Embryonic facial prominence (tissue), 1 donor: ENCODE measurements around the gene IRF4.

ENCODE experiments used
- DNase-seq: peaks from one replicate; pipeline ENCODE4 v3.0.0-alpha.2; 2016; ENCODE audit errors: extremely low spot score

IRF4 gene

DNA sequence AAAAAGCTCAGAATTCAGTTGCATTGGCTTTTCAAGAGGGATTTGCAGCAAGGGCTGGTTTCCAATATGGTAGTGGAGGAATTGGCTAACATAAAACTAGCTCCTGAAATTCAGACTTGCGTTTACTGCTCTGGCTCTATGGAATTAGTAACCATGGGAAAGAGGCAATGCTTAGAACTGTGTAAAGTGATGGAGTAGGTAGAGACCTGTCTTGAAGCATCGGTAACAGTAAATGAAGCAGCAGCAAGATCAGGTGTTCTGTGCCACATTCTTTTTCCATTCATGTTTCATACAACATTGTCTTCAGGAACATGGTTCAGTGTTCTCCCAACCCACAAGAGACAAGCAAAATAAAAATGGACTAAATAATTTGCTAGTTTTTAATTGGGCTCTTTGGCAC is 6.5 kb downstream of the IRF4 start:
- no peak for DNase-seq

DNA sequence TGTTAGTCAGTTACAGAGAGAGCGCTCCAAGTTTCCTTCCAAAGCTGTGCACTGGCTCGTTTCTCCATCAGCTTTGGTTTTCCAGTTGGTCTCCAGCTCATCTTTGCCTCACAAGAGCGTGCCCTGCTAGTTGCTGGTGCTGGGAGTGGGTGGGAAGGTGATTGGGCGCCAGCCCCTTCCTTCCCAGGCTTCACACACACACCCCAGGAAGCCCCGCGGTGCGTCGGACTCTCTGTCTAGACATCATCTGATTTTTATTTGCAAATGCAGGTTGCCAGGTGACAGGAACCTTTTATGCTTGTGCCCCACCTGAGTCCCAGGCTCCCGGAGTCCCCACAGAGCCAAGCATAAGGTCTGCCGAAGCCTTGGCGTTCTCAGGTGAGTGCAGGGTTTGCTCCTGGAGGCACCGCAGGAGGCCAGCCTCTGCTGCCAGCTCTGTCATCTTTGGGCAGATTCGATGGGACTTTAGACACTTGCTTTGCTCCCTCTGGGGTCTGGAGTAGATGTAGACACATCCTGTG is 7.1 kb downstream of the IRF4 start:
- no peak for DNase-seq

DNA sequence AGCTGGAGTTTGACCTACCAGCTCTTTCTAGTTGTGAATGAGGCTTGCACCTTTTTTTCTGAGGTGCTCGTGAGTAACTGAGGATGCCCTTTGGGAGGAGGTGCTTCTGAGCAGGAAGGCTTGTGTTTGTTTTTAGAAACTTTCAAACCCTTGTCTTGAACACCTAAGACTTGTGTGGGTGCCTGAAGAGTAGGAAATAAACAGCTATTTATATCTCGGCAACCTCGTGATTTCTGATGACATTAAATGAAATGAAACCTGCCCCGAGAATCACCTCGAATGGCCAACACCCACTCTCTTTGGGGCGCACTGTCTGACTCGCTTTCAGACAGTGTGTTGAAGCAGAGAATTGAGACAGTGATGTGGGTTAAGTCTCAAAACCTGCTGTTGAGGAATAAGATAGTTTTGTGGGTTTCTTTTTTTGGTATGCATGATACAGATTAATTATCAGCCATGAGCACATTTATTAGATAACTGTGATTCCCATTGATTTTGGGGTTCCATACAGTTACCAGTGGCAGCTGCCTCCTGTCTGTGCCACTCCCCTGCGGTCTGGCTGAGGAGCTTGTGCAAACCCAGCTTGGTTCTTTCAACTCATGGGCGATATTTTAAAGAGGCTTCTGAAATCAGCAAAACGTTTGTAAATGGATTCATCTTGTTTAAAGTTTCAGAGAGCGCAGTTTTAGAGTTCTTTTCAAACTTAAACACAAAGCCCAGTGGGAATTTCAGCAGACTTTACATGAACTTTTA is 8.4 kb downstream of the IRF4 start:
- DNase-seq = no peak

DNA sequence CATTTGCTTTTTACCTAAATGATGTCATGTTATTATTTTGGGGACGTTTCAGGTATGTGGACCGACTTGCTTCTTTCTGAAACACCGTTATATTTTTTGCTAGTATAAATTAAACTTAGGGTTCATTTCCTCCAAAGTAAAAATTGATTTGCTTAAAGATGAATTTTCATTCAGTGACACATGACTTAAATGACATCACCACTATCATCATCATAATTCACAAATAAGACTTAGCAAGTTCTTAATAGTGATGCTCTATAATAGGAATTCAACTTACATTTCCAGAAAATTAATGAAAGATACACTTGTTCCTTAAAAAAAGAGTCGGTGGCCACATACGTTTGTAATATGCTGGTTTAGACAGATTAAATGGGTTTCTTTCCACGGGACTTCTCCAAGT is 9.3 kb downstream of the IRF4 start:
- no peak for DNase-seq

DNA sequence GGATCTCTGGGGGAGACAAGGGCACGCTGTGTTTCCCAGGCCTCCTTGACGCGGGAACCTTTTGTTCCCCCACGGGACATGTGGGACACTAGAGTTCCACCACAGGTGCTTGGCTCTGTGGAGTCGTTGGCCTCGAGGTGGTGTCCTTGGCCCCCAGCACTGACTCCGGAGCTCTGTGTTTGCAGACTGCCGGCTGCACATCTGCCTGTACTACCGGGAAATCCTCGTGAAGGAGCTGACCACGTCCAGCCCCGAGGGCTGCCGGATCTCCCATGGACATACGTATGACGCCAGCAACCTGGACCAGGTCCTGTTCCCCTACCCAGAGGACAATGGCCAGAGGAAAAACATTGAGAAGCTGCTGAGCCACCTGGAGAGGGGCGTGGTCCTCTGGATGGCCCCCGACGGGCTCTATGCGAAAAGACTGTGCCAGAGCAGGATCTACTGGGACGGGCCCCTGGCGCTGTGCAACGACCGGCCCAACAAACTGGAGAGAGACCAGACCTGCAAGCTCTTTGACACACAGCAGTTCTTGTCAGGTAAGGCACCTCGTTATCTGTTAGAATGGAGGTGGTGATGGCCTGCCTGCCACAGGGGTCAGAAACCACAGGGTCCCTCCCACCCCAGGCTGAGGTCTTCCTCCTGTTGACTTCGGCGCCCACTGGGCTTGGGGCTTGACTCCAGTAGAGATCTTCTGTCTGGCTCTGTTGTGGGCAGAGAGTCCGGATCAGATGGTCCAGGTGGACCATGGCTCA is 9.9 kb downstream of the IRF4 start:
- DNase-seq = no peak

DNA sequence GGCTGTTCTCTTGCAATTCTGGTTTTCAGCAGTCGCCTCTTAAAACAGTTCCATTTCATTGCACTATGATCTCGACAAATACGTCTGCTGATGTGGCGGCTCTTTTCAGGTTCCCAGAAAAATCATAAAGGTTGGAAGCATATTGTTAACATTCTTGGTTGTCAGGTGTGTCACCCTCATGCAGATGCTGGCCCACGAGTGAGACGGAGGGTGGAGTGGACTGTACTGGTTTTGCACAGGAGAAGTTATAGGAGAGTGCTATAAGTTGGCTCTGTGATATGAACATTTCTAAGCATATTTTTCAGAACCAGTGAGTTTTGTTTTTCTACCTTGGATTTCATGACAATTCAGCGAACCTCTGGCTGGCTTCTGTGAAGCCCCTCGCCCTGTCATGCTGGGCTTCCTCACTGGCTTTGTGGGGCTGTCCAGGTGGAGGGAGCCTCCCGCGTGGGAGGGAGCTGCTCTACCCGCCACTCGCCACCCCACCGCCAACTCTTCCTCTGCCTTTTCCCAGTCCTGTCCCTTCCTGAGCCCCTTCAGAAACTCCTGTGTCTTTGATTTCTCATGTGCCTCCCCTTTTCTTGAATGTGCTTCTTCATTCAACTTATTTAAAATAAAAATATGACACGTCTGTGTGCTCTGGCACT is 10.6 kb downstream of the IRF4 start:
- no peak for DNase-seq

DNA sequence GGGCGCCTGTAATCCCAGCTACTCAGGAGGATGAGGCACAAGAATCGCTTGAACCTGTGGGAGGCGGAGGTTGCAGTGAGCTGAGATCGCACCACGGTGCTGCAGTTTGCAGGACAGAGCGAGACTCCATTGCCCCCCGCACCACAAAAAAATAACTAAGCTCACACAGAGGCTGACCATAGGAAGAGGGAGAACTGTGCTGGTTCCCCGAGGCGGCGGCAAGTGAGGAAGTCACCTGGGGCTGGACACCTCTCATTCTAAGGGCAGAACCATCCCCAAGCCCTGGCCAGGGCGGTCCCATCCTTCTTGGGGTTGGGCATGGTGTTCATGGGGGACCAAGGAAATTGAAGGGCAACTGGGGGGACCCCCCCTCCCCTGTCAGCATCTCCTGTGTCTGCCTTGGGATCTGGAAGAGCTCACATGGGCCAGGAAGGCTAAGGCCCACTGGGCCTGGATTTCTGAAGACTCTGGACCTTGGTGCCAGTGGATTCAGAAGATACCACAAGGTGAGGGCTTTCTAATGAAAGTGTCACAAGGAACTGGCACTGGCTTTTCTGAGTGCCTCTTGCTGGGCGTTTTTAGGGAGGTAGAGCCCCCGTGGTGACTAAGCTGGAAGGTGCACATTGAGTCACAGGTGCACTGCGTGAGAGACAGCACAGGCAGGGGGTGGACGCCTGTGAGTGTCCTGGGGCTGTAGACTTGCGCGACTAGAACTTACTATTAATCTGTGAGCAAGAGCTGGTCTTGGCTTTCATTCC is 11.5 kb downstream of the IRF4 start:
- DNase-seq = no peak

DNA sequence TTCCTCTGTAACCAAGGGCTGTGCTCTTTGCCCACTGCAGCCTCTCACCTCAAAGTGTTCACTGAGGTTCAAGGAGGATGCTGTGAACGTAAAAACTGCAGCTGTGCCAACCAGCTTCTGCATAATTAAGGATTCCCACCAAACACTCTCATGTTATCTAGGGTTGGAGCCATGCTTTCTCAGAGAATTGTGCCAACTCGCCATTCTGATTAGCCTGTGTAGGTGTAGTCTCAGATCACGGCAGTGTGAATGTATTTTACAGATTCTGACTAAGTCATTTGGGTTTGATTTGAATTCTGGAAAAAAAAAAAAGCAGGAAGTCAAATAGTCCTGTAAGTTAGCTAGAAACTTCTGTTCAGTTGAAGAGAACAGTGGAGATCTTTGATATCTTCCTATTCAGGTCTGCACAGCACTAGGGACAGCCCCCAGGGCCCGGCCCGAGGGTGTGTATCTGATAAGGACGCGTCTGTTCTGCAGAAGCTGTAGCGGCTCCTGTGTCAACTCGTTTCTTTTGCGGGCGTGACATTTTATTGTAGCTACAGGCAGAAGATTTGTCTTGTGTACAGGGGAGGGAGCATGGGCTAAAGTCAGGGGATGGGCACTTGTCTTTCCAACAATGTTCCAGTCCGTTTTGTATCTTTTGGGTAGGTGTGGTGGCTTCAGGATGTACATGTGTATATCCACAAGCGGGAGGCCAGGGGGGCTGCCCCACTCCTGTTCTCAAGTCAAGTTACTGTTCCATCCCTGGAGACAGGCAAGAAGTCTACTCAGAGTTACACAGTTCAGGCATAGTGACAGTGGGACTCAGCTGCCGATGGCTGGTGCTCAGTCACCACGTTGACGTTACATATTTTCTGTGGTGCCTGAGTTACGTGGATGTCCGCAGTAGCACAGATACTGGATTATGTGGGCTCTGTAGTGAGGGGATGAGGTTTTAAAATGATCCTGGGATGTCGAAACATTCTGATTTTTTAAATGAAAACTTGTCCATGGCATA is 12.4 kb downstream of the IRF4 start:
- DNase-seq = no peak

DNA sequence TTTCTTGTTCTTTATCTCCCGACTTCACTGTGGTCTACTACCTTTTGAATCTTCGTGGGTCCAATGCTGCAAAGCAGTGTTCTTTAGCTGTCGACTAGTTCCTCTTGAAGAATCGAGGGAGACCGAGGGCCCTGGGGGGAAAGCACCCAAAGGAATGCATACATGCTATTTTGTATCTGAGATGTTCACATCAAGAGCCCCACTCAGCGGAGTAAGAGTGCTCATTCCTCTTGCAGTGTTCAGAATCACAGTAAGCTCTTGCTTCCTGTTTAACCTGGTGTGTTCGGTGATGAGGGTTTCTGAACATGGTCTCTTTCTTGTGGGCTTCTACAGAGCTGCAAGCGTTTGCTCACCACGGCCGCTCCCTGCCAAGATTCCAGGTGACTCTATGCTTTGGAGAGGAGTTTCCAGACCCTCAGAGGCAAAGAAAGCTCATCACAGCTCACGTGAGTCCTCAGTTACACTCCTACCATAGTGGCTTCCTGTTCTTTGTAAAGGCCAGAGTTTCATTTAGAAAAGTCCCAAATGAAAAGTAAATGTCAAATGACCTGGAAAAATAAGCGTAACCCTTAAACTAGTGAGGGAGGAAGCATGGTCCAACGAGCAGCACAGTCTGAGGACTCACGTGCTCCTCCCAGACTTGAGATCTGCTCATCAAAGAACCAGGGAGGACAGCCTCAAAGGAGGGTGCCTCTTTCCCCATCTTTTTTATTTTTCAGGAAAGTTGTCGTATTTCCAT is 13.3 kb downstream of the IRF4 start:
- DNase-seq = no peak

DNA sequence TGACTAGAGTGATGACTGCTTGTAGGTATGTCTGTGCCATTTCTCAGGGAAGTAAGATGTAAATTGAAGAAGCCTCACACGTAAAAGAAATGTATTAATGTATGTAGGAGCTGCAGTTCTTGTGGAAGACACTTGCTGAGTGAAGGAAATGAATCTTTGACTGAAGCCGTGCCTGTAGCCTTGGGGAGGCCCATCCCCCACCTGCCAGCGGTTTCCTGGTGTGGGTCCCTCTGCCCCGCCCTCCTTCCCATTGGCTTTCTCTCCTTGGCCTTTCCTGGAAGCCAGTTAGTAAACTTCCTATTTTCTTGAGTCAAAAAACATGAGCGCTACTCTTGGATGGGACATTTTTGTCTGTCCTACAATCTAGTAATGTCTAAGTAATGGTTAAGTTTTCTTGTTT is 16.6 kb downstream of the IRF4 start:
- DNase-seq = no peak

DNA sequence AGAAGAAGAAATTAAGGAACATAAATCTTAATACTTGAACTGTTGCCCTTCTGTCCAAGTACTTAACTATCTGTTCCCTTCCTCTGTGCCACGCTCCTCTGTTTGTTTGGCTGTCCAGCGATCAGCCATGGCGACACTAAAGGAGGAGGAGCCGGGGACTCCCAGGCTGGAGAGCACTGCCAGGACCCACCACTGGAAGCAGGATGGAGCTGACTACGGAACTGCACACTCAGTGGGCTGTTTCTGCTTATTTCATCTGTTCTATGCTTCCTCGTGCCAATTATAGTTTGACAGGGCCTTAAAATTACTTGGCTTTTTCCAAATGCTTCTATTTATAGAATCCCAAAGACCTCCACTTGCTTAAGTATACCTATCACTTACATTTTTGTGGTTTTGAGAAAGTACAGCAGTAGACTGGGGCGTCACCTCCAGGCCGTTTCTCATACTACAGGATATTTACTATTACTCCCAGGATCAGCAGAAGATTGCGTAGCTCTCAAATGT is 17.1 kb downstream of the IRF4 start:
- DNase-seq = peak; percentile 54

DNA sequence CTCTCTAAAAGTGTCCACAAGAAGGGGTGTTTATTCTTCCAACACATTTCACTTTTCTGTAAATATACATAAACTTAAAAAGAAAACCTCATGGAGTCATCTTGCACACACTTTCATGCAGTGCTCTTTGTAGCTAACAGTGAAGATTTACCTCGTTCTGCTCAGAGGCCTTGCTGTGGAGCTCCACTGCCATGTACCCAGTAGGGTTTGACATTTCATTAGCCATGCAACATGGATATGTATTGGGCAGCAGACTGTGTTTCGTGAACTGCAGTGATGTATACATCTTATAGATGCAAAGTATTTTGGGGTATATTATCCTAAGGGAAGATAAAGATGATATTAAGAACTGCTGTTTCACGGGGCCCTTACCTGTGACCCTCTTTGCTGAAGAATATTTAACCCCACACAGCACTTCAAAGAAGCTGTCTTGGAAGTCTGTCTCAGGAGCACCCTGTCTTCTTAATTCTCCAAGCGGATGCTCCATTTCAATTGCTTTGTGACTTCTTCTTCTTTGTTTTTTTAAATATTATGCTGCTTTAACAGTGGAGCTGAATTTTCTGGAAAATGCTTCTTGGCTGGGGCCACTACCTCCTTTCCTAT is 17.9 kb downstream of the IRF4 start:
- no peak for DNase-seq

DNA sequence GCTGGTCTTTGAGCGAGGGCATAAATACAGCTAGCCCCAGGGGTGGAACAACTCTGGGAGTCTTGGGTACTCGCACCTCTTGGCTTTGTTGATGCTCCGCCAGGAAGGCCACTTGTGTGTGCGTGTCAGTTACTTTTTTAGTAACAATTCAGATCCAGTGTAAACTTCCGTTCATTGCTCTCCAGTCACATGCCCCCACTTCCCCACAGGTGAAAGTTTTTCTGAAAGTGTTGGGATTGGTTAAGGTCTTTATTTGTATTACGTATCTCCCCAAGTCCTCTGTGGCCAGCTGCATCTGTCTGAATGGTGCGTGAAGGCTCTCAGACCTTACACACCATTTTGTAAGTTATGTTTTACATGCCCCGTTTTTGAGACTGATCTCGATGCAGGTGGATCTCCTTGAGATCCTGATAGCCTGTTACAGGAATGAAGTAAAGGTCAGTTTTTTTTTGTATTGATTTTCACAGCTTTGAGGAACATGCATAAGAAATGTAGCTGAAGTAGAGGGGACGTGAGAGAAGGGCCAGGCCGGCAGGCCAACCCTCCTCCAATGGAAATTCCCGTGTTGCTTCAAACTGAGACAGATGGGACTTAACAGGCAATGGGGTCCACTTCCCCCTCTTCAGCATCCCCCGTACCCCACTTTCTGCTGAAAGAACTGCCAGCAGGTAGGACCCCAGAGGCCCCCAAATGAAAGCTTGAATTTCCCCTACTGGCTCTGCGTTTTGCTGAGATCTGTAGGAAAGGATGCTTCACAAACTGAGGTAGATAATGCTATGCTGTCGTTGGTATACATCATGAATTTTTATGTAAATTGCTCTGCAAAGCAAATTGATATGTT is 19.2 kb downstream of the IRF4 start:
- no peak for DNase-seq

DNA sequence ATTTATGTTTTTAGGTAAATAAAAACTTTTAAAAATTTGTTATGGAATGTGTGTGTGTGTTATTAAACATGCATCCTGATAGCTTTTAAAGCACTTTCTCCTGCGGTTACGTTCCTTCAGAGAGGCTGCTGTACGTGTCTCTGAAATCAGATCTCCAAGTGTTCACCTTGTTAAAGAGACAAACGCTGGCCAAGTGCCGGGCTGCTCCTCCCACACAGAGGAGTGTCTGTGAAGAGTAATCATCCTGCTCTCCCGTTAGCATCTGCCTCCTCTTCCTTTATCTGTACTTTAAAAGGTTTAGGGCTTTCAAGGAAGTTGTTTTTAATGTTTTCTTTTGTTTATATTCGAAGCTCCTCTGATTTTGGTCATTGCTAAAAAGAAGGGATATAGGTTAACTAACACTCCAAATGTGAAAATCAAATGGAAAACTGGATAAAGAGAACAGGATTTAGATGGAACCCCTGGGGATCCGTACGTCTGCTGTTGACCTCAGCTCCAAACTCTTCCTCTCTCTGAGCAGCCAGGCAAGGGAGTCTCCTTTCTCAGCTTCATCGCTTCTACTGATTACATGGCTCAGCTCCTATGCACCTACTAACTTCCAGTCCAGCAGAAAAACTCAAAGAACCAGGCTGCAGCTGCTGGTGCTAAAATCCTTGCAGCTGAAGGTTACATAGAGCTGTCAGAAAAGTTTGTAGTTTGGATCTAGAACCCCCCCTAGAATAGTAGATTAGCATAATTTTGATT is 20.0 kb downstream of the IRF4 start:
- DNase-seq = no peak

DNA sequence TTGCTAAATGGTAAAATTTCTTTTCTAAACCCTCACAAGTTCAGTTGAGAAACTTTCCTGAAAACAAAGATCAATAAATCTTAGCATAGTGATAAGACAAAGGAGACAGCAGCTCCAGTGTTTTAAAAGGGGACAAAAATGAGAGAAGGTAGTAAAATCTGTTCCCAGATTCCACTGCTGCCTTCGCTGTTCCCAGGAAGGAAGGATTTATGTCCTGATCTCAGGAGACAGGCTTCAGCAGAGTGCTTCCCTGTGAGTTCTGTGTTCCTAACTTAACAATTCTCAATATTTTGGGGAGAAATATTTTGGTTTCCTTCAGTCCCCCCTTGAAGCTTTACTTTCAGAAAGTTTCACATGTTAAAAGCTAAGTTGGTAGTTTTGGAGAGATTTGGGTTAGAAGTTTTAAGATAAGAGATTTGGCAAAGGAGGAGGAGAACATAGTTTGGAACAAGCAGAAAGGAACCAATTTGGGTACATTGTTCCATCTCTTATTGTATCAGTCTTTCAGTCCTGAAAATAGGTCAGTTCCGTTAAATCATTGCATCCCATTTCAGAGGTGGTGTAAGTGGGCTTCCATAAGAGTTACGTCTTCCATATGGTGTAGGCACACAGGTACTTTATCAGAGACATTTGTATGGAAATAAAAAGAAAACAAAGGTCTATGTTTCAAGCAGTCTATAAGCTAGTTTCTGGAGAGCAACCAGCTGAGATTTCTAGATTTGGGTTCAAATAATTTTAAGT is 20.8 kb downstream of the IRF4 start:
- DNase-seq = no peak

DNA sequence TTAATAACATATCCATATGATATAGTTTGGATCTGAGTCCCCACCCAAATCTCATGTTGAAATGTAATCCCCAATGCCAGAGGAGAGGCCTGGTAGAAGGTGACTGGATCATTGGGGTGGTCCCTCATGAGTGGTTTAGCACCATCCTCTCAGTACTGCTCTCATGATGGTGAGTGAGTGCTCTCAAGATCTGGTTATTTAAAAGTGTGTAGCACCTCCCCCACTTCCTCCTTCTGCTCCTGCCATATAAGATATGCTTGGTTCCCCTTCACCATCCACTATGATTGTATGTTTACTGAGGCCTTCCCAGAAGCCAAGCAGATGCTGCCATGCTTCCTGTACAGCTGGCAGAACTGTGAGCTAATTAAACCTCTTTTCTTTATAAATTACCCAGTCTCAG is 22.9 kb downstream of the IRF4 start:
- DNase-seq = no peak

DNA sequence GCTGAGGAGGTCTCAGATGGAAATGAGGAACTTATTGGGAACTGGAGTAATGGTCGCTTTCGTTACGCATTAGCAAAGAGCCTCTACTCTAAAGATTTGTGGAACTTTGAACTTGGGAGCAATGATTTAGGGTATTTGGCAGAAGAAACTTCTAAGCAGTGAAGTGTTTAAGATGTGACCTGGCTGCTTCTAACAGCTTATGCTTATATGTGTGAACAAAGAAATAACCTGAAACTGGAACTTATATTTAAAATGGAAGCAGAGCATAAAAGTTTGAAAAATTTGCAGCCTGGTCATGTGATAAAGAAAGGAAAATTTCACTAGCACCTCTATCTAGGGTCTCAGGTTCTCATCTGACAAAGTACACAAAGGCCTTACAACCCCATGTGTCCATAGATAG is 23.5 kb downstream of the IRF4 start:
- DNase-seq = no peak
